H1 (cell line): ENCODE measurements around the gene GCH1. TPM values are rescaled to one million over a fixed set of nuclear protein-coding genes. Genes with fewer than 3 reads are reported as not detected.

Experiments
- CTCF ChIA-PET: fragments of 300-600 bp; sonication (Branson Sonifier 250); formaldehyde crosslinking; loops from one replicate; lab custom pipeline; 2021; ENCODE audit not compliant: partially characterized antibody; lab: Charles Lee
- POLR2A ChIA-PET: fragments of 300-600 bp; sonication (Branson Sonifier 250); formaldehyde crosslinking; loops from one replicate; lab custom pipeline; 2021; ENCODE audit warnings: inconsistent platforms; ENCODE audit not compliant: partially characterized antibody; lab: Charles Lee
- DNase-seq, 2 experiments: peaks; one replicate each; pipeline versions ENCODE4 v3.0.0 to v3.0.0-alpha.2; 2010 to 2022; ENCODE audit warnings: low spot score in 2 of 2, low read depth in 1 of 2, mixed read lengths in 1 of 2
- FAIRE-seq: peaks from 2 replicates; lab custom pipeline; 2011; peaks lifted over from hg19 to GRCh38; lab: Jason Lieb, UNC
- H2AFZ ChIP-seq: 2 replicates; pipeline ENCODE4 v1.8.1; 2012; ENCODE audit warnings: low read length, inconsistent platforms
- H2AK5ac ChIP-seq: 2 replicates; pipeline ENCODE4 v1.6.1; 2013; ENCODE audit warnings: low read depth, low read length
- H2BK120ac ChIP-seq: replicated peaks from 2 replicates; pipeline ENCODE3; 2013; ENCODE audit warnings: low read depth, low read length, inconsistent platforms
- H2BK12ac ChIP-seq: 2 replicates; pipeline ENCODE4 v1.6.1; 2013; ENCODE audit warnings: low read depth, low read length
- H2BK15ac ChIP-seq: 2 replicates; pipeline ENCODE4 v1.6.1; 2013; ENCODE audit warnings: low read length
- H2BK20ac ChIP-seq: 2 replicates; pipeline ENCODE4 v1.6.1; 2013; ENCODE audit warnings: low read length
- H2BK5ac ChIP-seq: 2 replicates; pipeline ENCODE4 v1.6.1; 2013; ENCODE audit warnings: low read depth, low read length
- H3K14ac ChIP-seq: 2 replicates; pipeline ENCODE4 v1.6.1; 2013; ENCODE audit warnings: inconsistent platforms; ENCODE audit not compliant: insufficient read length
- H3K18ac ChIP-seq: 2 replicates; pipeline ENCODE4 v1.6.1; 2013; ENCODE audit warnings: low read length; ENCODE audit errors: extremely low read depth
- H3K23ac ChIP-seq: 2 replicates; pipeline ENCODE4 v1.6.1; 2013; ENCODE audit warnings: inconsistent platforms; ENCODE audit not compliant: insufficient read length
- H3K23me2 ChIP-seq: 2 replicates; pipeline ENCODE4 v1.6.1; 2013; ENCODE audit warnings: low read depth, low read length
- H3K27ac ChIP-seq: 2 replicates; pipeline ENCODE4 v1.6.1; 2011; ENCODE audit warnings: low read depth, low read length, inconsistent platforms
- H3K27me3 ChIP-seq, 4 experiments: replicated peaks in 1 of 4; 1 replicate in 1 of 4; 2 replicates in 3 of 4; pipeline versions ENCODE4 v1.6.1 to v1.8.1; 2011 to 2013; ENCODE audit warnings: low read length in 3 of 4, mild to moderate bottlenecking in 3 of 4, inconsistent platforms in 2 of 4, mixed read lengths in 2 of 4, moderate library complexity in 1 of 4; ENCODE audit not compliant: control insufficient read depth in 3 of 4, insufficient read depth in 3 of 4; ENCODE audit errors: extremely low read depth in 1 of 4
- H3K36me3 ChIP-seq, 4 experiments: 2 replicates each; pipeline versions ENCODE4 v1.6.1 to v1.8.1; 2011 to 2013; ENCODE audit warnings: mild to moderate bottlenecking in 4 of 4, low read length in 3 of 4, moderate library complexity in 2 of 4, control low read depth in 1 of 4, inconsistent platforms in 1 of 4; ENCODE audit not compliant: insufficient read depth in 4 of 4, control insufficient read depth in 2 of 4
- H3K4ac ChIP-seq: replicated peaks from 2 replicates; pipeline ENCODE3; 2013; ENCODE audit warnings: low read length, low read depth, mixed read lengths, inconsistent platforms; ENCODE audit not compliant: insufficient read length
- H3K4me1 ChIP-seq, 4 experiments: replicated peaks in 1 of 4; 1 replicate in 1 of 4; 2 replicates in 3 of 4; pipeline versions ENCODE4 v1.6.1 to v1.8.1; 2011 to 2013; ENCODE audit warnings: low read length in 3 of 4, inconsistent platforms in 2 of 4, mixed read lengths in 1 of 4; ENCODE audit not compliant: insufficient read depth in 4 of 4, control insufficient read depth in 3 of 4
- H3K4me2 ChIP-seq, 2 experiments: 2 replicates each; pipeline versions ENCODE4 v1.6.1 to v1.8.1; 2011 to 2013; ENCODE audit warnings: low read depth in 2 of 2, low read length in 2 of 2, control low read depth in 1 of 2, inconsistent platforms in 1 of 2, mild to moderate bottlenecking in 1 of 2; ENCODE audit not compliant: insufficient read depth in 1 of 2
- H3K4me3 ChIP-seq, 4 experiments: fragments of 200-600, 300-600 bp in 1 of 4; sonication (generic), shearing (Covaris generic), sonication (Bioruptor Twin) in 1 of 4; 2 replicates each; pipeline versions ENCODE4 v1.5.1 to v1.8.1; 2011 to 2016; ENCODE audit warnings: low read length in 4 of 4, low read depth in 3 of 4, control low read depth in 2 of 4, inconsistent platforms in 2 of 4, mild to moderate bottlenecking in 2 of 4, mixed read lengths in 1 of 4, moderate library complexity in 1 of 4; ENCODE audit not compliant: insufficient read depth in 2 of 4; ENCODE audit errors: extremely low read depth in 1 of 4
- H3K56ac ChIP-seq: replicated peaks from 2 replicates; pipeline ENCODE3; 2013; ENCODE audit warnings: low read depth, mild to moderate bottlenecking, mixed read lengths, low read length, inconsistent platforms; ENCODE audit not compliant: insufficient read length
- H3K79me1 ChIP-seq: 2 replicates; pipeline ENCODE4 v1.6.1; 2013; ENCODE audit warnings: low read depth, low read length, control low read depth
- H3K79me2 ChIP-seq, 2 experiments: 2 replicates each; pipeline versions ENCODE4 v1.6.1 to v1.8.1; 2012 to 2013; ENCODE audit warnings: low read length in 2 of 2, mild to moderate bottlenecking in 2 of 2, inconsistent platforms in 1 of 2; ENCODE audit not compliant: insufficient read depth in 2 of 2, control insufficient read depth in 1 of 2
- H3K9ac ChIP-seq, 4 experiments: replicated peaks in 1 of 4; 1 replicate in 1 of 4; 2 replicates in 3 of 4; pipeline versions ENCODE4 v1.6.1 to v1.8.1; 2011 to 2013; ENCODE audit warnings: low read depth in 3 of 4, low read length in 3 of 4, control low read depth in 2 of 4, mild to moderate bottlenecking in 2 of 4, moderate library complexity in 2 of 4, inconsistent platforms in 1 of 4; ENCODE audit errors: extremely low read depth in 1 of 4
- H3K9me3 ChIP-seq, 2 experiments: 2 replicates each; pipeline versions ENCODE4 v1.6.1 to v1.8.1; 2012 to 2013; ENCODE audit warnings: mild to moderate bottlenecking in 2 of 2, moderate library complexity in 2 of 2, control low read depth in 1 of 2, inconsistent platforms in 1 of 2, low read depth in 1 of 2, low read length in 1 of 2, mixed read lengths in 1 of 2; ENCODE audit not compliant: insufficient read depth in 2 of 2
- H4K20me1 ChIP-seq, 2 experiments: replicated peaks in 1 of 2; 2 replicates each; pipeline versions ENCODE3 to v1.8.1; 2011 to 2013; ENCODE audit warnings: inconsistent platforms in 2 of 2, low read length in 2 of 2, mild to moderate bottlenecking in 1 of 2; ENCODE audit not compliant: insufficient read depth in 2 of 2, control insufficient read depth in 1 of 2
- H4K5ac ChIP-seq: 2 replicates; pipeline ENCODE4 v1.6.1; 2013; ENCODE audit warnings: low read length, low read depth, mixed read lengths, inconsistent platforms; ENCODE audit not compliant: insufficient read length
- H4K8ac ChIP-seq: 2 replicates; pipeline ENCODE4 v1.8.0; 2013; ENCODE audit warnings: mild to moderate bottlenecking, moderate library complexity, low read length, inconsistent platforms; ENCODE audit not compliant: insufficient read depth; ENCODE audit errors: extremely low read depth
- H4K91ac ChIP-seq: replicated peaks from 2 replicates; pipeline ENCODE3; 2013; ENCODE audit warnings: low read length, mixed read lengths, inconsistent platforms; ENCODE audit not compliant: insufficient read length
- ASH2L ChIP-seq: fragments of 200-600, 300-600 bp; sonication (generic); IDR thresholded peaks from one replicate; pipeline ENCODE4 v1.7.1; 2017; ENCODE audit warnings: low read length
- BRCA1 ChIP-seq: IDR thresholded peaks from 2 replicates; pipeline ENCODE4 v1.6.1; 2012; ENCODE audit warnings: low read depth, low read length, improper control_type of control experiment
- CBX8 ChIP-seq: fragments of 300-800, 300-1000 bp; sonication (generic); IDR thresholded peaks from 2 replicates; pipeline ENCODE4 v1.7.1; 2016; ENCODE audit warnings: low read depth, low read length, borderline replicate concordance
- EZH2 ChIP-seq: fragments of 200-600 bp; sonication (generic); IDR thresholded peaks from 2 replicates; pipeline ENCODE4 v1.7.1; 2012; ENCODE audit warnings: low read depth, mild to moderate bottlenecking, moderate library complexity, low read length, inconsistent platforms; ENCODE audit not compliant: severe bottlenecking
- FOSL1 ChIP-seq: IDR thresholded peaks from 2 replicates; pipeline ENCODE4 v1.6.1; 2011; ENCODE audit warnings: mild to moderate bottlenecking, low read depth, low read length, moderate library complexity; ENCODE audit not compliant: insufficient read depth
- KDM4A ChIP-seq: IDR thresholded peaks from one replicate; pipeline ENCODE4 v1.7.1; 2012; ENCODE audit warnings: low read depth, mild to moderate bottlenecking, moderate library complexity, low read length, inconsistent platforms; ENCODE audit not compliant: severe bottlenecking
- POU5F1 ChIP-seq: IDR thresholded peaks from 2 replicates; pipeline ENCODE4 v1.6.1; 2011; ENCODE audit warnings: low read depth, mild to moderate bottlenecking, low read length, moderate library complexity
- RAD21 ChIP-seq, 2 experiments: IDR thresholded peaks in 1 of 2; conservative IDR thresholded peaks in 1 of 2; 2 replicates each; pipeline ENCODE4 v1.6.1; 2011; ENCODE audit warnings: low read depth in 2 of 2, low read length in 2 of 2, improper control_type of control experiment in 1 of 2, inconsistent platforms in 1 of 2, mild to moderate bottlenecking in 1 of 2, moderate library complexity in 1 of 2
- SIN3A ChIP-seq, 2 experiments: IDR thresholded peaks in 1 of 2; conservative IDR thresholded peaks in 1 of 2; 2 replicates each; pipeline ENCODE4 v1.6.1; 2011 to 2012; ENCODE audit warnings: low read length in 2 of 2, improper control_type of control experiment in 1 of 2, low read depth in 1 of 2, mild to moderate bottlenecking in 1 of 2
- SIX5 ChIP-seq: IDR thresholded peaks from 2 replicates; pipeline ENCODE4 v1.6.1; 2011; ENCODE audit warnings: mild to moderate bottlenecking, low read depth, low read length
- SP2 ChIP-seq: IDR thresholded peaks from 2 replicates; pipeline ENCODE4 v1.6.1; 2012; ENCODE audit warnings: mild to moderate bottlenecking, low read length, inconsistent platforms
- TCF12 ChIP-seq: IDR thresholded peaks from 2 replicates; pipeline ENCODE4 v1.6.1; 2011; ENCODE audit warnings: low read depth, mild to moderate bottlenecking, low read length
- WGBS, 2 experiments: shearing (Covaris generic) in 1 of 2; methylation state at CpG; one replicate each; pipeline versions ENCODE4 v1.1.6 to v1.1.7; 2013 to 2015; ENCODE audit warnings: low lambda C conversion rate in 2 of 2, mixed read lengths in 2 of 2, inconsistent platforms in 1 of 2, low coverage in 1 of 2, missing lambda C conversion rate in 1 of 2; ENCODE audit not compliant: insufficient replicate concordance in 2 of 2, insufficient coverage in 1 of 2, insufficient read length in 1 of 2; ENCODE audit errors: extremely low coverage in 1 of 2, missing lambda C conversion rate in 1 of 2; 5-methylcytosine and 5-hydroxymethylcytosine counted together
- polyA plus RNA-seq, 7 experiments: library from polyadenylated mRNA; depleted of rRNA in 3 of 7; stranded (reverse) in 5 of 7; unstranded in 2 of 7; fragments of >200 nt in 5 of 7; fragments of 200-250 nt in 2 of 7; gene quantifications; 1 replicate in 5 of 7; 2 replicates in 1 of 7; 4 replicates in 1 of 7; pipeline versions ENCODE4 v1.2.1 to v1.2.3, GENCODE V29; 2011 to 2013; ENCODE audit warnings: missing spikeins in 2 of 7, mixed read lengths in 2 of 7
- total RNA-seq: library from RNA; stranded (reverse); fragmentation: NEBNext Ultra II Directional; extraction: Animal tissue kit (Norgen Biotek cat#: 25700); gene quantifications from 2 replicates; pipeline ENCODE4 v1.2.1, GENCODE V29; 2021

Gene GCH1
- total and polyA plus RNA-seq, 2 of the 8 experiments (the other 6 are each of a cell fraction or from before 2014, with no cell fraction given) = 7.3 to 7.9 TPM

DNA sequence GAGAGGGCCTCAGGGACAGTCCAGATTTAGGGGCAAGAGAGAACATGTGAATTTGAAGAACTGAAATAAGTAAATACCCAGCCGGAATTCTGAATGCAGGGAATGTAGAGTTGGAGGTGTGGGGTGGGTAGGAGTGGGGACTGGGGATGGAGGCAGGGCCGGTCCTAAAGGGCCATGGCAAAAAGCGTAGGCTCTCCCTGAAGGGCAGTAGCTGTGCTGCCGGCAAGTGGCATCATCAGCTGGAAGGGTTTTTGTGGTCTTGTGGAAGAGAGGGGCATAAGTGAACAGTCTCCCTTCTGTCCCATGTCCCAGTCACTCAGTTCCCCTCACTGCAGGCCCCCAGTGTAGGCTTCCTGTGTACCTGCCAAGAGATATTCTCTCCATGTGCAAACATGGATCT is 104.6 kb downstream of the GCH1 start:
- POLR2A ChIA-PET = no interaction called here
- 83% methylated on average over 4 of the region's 4 CpGs; no CpG with 5 or more reads in 1 of the 2 experiments for WGBS, 2 experiments
- TF ChIP-seq KDM4A = no peak
- no peak for TF ChIP-seq SIN3A (conservative IDR thresholded peaks at IDR 0.05 in 1 of 2, IDR thresholded peaks at IDR 0.05 in 1 of 2; ENCODE audit: low read depth in 1 of 2, low read length in 2 of 2)
- no peak for TF ChIP-seq ASH2L
- TF ChIP-seq EZH2 = no peak
- TF ChIP-seq BRCA1 = no peak
- no peak for TF ChIP-seq RAD21 (IDR thresholded peaks at IDR 0.05 in 1 of 2, conservative IDR thresholded peaks at IDR 0.05 in 1 of 2; ENCODE audit: low read depth in 2 of 2, low read length in 2 of 2)
- TF ChIP-seq FOSL1 = no peak
- TF ChIP-seq SP2 = no peak
- TF ChIP-seq POU5F1 = no peak
- TF ChIP-seq CBX8 = no peak
- no peak for TF ChIP-seq SIX5
- no peak for TF ChIP-seq TCF12

More for the DNA sequence above, 104.6 kb downstream of the GCH1 start:
- Histone ChIP-seq H3K9me3 (no peaks in the 10 kb centered on the region), H3K4me3 (no peak overlapping the region), H3K4ac (no peak overlapping the region), H4K5ac (no peak overlapping the region), H3K23ac (no peak overlapping the region), H3K56ac (no peak overlapping the region), H2BK12ac (no peak overlapping the region), H3K36me3 (no peaks in the 10 kb centered on the region), H2AK5ac (no peak overlapping the region), H4K20me1 (no peaks in the 10 kb centered on the region), H4K91ac (no peak overlapping the region), H3K4me2 (no peak overlapping the region), H3K18ac (no peak overlapping the region), H2BK20ac (no peak overlapping the region), H2AFZ (no peak overlapping the region), H2BK120ac (no peak overlapping the region), H3K27ac (no peak overlapping the region), H3K27me3 (no peaks in the 10 kb centered on the region; a peak in 1 of 7 replicates), H2BK5ac (no peak overlapping the region), H3K79me2 (no peaks in the 10 kb centered on the region), H2BK15ac (no peak overlapping the region), H3K4me1 (no peaks in the 10 kb centered on the region), H3K14ac (no peak overlapping the region), H3K9ac (no peak overlapping the region), H3K23me2 (no peaks in the 10 kb centered on the region; the same call in 1 of the 2 replicates), H3K79me1 (no peaks in the 10 kb centered on the region), H4K8ac (no peak overlapping the region)
- no peak for FAIRE-seq
- CTCF ChIA-PET = interaction anchor here (0.7 to 1.6 kb wide), 3 partner anchors 24 to 96 kb away, joined by 3 to 5 read pairs (median 3); no protein-coding TSS in a partner anchor
- DNase-seq = no peak
